IMR-90 (cell line): ENCODE results near the gene PKHD1.

Experiments used
- BHLHE40 ChIP-seq: fragments of 150-350 bp; IDR thresholded peaks from 2 replicates; pipeline ENCODE4 v1.6.1; 2016; ENCODE audit warnings: mild to moderate bottlenecking, low read depth, low read length
- CEBPB ChIP-seq: IDR thresholded peaks from 2 replicates; pipeline ENCODE4 v1.6.1; 2012; ENCODE audit warnings: low read depth, low read length, improper control_type of control experiment
- CTCF ChIP-seq: conservative IDR thresholded peaks from 2 replicates; pipeline ENCODE4 v1.5.1; 2012; ENCODE audit warnings: mild to moderate bottlenecking, low read depth, low read length, improper control_type of control experiment
- FOS ChIP-seq: fragments of 150-350 bp; IDR thresholded peaks from 2 replicates; pipeline ENCODE4 v1.6.1; 2016; ENCODE audit warnings: low read depth, low read length
- MAZ ChIP-seq: IDR thresholded peaks from 2 replicates; pipeline ENCODE4 v1.6.1; 2012; ENCODE audit warnings: low read depth, mild to moderate bottlenecking, low read length, improper control_type of control experiment, moderate library complexity, borderline replicate concordance
- MXI1 ChIP-seq: IDR thresholded peaks from 2 replicates; pipeline ENCODE4 v1.6.1; 2012; ENCODE audit warnings: low read depth, mild to moderate bottlenecking, low read length, moderate library complexity, borderline replicate concordance
- NFE2L2 ChIP-seq: fragments of 150-350 bp; IDR thresholded peaks from 2 replicates; pipeline ENCODE4 v1.6.1; 2016; ENCODE audit warnings: low read depth, mild to moderate bottlenecking, low read length
- POLR2A ChIP-seq: IDR thresholded peaks from 2 replicates; pipeline ENCODE4 v1.6.1; 2012; ENCODE audit warnings: mild to moderate bottlenecking, low read depth, low read length
- RAD21 ChIP-seq: IDR thresholded peaks from 2 replicates; pipeline ENCODE4 v1.6.1; 2012; ENCODE audit warnings: low read length, improper control_type of control experiment
- RCOR1 ChIP-seq: IDR thresholded peaks from 2 replicates; pipeline ENCODE4 v1.6.1; 2012; ENCODE audit warnings: mild to moderate bottlenecking, low read length, improper control_type of control experiment; ENCODE audit not compliant: insufficient replicate concordance
- RFX5 ChIP-seq: IDR thresholded peaks from 2 replicates; pipeline ENCODE4 v1.8.0; 2012; ENCODE audit warnings: low read depth, mild to moderate bottlenecking, low read length, moderate library complexity
- SMC3 ChIP-seq: fragments of 150-350 bp; IDR thresholded peaks from 2 replicates; pipeline ENCODE4 v1.6.1; 2016; ENCODE audit warnings: low read depth, mild to moderate bottlenecking, antibody characterized with exemption, low read length, moderate library complexity
- TF ChIP-seq, protein P1 (sequence below): fragments of 150-350 bp; IDR thresholded peaks from 2 replicates; pipeline ENCODE4 v1.6.1; 2017; ENCODE audit warnings: mild to moderate bottlenecking, antibody characterized with exemption, low read length, low read depth

DNA sequence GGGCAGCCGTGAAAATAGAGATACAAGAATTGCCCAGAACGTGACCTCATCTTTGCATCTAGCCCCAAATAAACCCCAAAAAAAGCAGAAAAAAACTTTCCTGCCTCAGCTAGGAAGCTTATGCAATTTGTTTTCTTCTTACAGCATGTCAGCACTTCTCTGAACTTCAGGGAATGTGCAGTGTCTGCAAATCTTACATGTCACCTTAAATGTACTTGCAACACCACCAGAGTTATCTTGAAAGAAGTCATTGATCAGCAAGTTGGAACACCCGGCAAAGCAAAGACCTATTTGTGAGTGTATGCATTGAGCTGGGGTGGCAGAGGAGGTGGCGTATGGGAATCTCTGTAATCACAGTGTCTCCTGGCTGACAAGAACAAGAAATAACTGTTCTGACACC is 123.4 kb downstream of the PKHD1 start:
- no peak for TF ChIP-seq CTCF
- no peak for TF ChIP-seq RAD21
- TF ChIP-seq RFX5, result no peak
- no peak for TF ChIP-seq POLR2A
- no peak for TF ChIP-seq CEBPB
- TF ChIP-seq MXI1, result no peak
- TF ChIP-seq NFE2L2, result no peak
- TF ChIP-seq BHLHE40, result no peak
- TF ChIP-seq RCOR1, result no peak
- no peak for TF ChIP-seq SMC3
- TF ChIP-seq, protein P1, sequence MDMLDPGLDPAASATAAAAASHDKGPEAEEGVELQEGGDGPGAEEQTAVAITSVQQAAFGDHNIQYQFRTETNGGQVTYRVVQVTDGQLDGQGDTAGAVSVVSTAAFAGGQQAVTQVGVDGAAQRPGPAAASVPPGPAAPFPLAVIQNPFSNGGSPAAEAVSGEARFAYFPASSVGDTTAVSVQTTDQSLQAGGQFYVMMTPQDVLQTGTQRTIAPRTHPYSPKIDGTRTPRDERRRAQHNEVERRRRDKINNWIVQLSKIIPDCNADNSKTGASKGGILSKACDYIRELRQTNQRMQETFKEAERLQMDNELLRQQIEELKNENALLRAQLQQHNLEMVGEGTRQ, result no peak
- TF ChIP-seq FOS, result no peak
- no peak for TF ChIP-seq MAZ
